Keratinocyte (primary cell): ENCODE results near the gene KCNG2. TPM values are rescaled to one million over a fixed set of nuclear protein-coding genes. Genes with fewer than 3 reads are reported as not detected.

Source experiments
- DNase-seq: peaks from one replicate; pipeline ENCODE4 v3.0.0-alpha.2; 2011; ENCODE audit warnings: low read depth, missing footprints, low spot score
- FAIRE-seq: peaks from 2 replicates; lab custom pipeline; 2011; peaks lifted over from hg19 to GRCh38; lab: Jason Lieb, UNC
- H2AFZ ChIP-seq: 2 replicates; pipeline ENCODE4 v1.6.0; 2012; ENCODE audit warnings: low read length, control low read depth, inconsistent platforms; ENCODE audit not compliant: control insufficient read depth
- H3K27ac ChIP-seq: 2 replicates; pipeline ENCODE4 v1.5.1; 2011; ENCODE audit warnings: low read length; ENCODE audit not compliant: control insufficient read depth, insufficient read depth
- H3K27me3 ChIP-seq: 3 replicates; pipeline ENCODE4 v1.6.0; 2011; ENCODE audit warnings: low read length; ENCODE audit not compliant: control insufficient read depth, insufficient read depth; ENCODE audit errors: extremely low read depth
- H3K36me3 ChIP-seq, 2 experiments: 2 replicates in 1 of 2; 3 replicates in 1 of 2; pipeline ENCODE4 v1.5.1; 2011; ENCODE audit warnings: low read length in 2 of 2, mild to moderate bottlenecking in 1 of 2; ENCODE audit not compliant: control insufficient read depth in 2 of 2, insufficient read depth in 2 of 2; ENCODE audit errors: extremely low read depth in 1 of 2
- H3K4me1 ChIP-seq: 3 replicates; pipeline ENCODE4 v1.5.1; 2011; ENCODE audit warnings: low read length; ENCODE audit not compliant: control insufficient read depth, insufficient read depth; ENCODE audit errors: extremely low read depth
- H3K4me2 ChIP-seq: 3 replicates; pipeline ENCODE4 v1.6.0; 2011; ENCODE audit warnings: low read depth, low read length; ENCODE audit not compliant: control insufficient read depth, insufficient read depth; ENCODE audit errors: extremely low read depth
- H3K4me3 ChIP-seq, 3 experiments: fragments of 200-600 bp in 1 of 3; sonication (generic) in 1 of 3; 2 replicates in 2 of 3; 3 replicates in 1 of 3; pipeline ENCODE4 v1.5.1; 2011 to 2016; ENCODE audit warnings: low read length in 3 of 3, mild to moderate bottlenecking in 3 of 3, control low read depth in 2 of 3, inconsistent platforms in 1 of 3, low read depth in 1 of 3, mixed read lengths in 1 of 3, mixed run types in 1 of 3, moderate library complexity in 1 of 3; ENCODE audit not compliant: control insufficient read depth in 2 of 3, insufficient read depth in 2 of 3; ENCODE audit errors: extremely low read depth in 1 of 3
- H3K79me2 ChIP-seq: 2 replicates; pipeline ENCODE4 v1.6.0; 2012; ENCODE audit warnings: low read length; ENCODE audit not compliant: control insufficient read depth, insufficient read depth
- H3K9ac ChIP-seq: 3 replicates; pipeline ENCODE4 v1.6.0; 2011; ENCODE audit warnings: low read length; ENCODE audit not compliant: control insufficient read depth, insufficient read depth; ENCODE audit errors: extremely low read depth
- H3K9me1 ChIP-seq: 3 replicates; pipeline ENCODE4 v1.6.0; 2011; ENCODE audit warnings: low read length; ENCODE audit not compliant: control insufficient read depth, insufficient read depth; ENCODE audit errors: extremely low read depth
- H3K9me3 ChIP-seq: 2 replicates; pipeline ENCODE4 v1.5.1; 2012; ENCODE audit warnings: low read depth, low read length; ENCODE audit not compliant: control insufficient read depth
- H4K20me1 ChIP-seq: 3 replicates; pipeline ENCODE4 v1.6.0; 2011; ENCODE audit warnings: low read length; ENCODE audit not compliant: control insufficient read depth, insufficient read depth; ENCODE audit errors: extremely low read depth
- CTCF ChIP-seq, 3 experiments: IDR thresholded peaks in 1 of 3; conservative IDR thresholded peaks in 1 of 3; optimal IDR thresholded peaks in 1 of 3; 2 replicates in 2 of 3; 3 replicates in 1 of 3; pipeline versions ENCODE3 to v1.5.1; 2011; ENCODE audit warnings: low read length in 3 of 3, mild to moderate bottlenecking in 3 of 3, moderate library complexity in 2 of 3, control low read depth in 1 of 3, inconsistent platforms in 1 of 3; ENCODE audit not compliant: insufficient read depth in 2 of 3; ENCODE audit errors: extremely low read depth in 1 of 3
- EZH2 ChIP-seq: IDR thresholded peaks from one replicate; pipeline ENCODE4 v1.6.1; 2012; ENCODE audit warnings: inconsistent platforms, mild to moderate bottlenecking, low read length, moderate library complexity
- dilution Hi-C: fragments of 300-500 bp; cut with MboI; formaldehyde crosslinking; loops from one replicate; pipeline ENCODE4 v1.7.0; 2020; ENCODE audit warnings: low sequenced_read_pairs; ENCODE audit not compliant: extremely low pct_ligation_motif_present
- polyA plus RNA-seq, 5 experiments: library from polyadenylated mRNA; depleted of rRNA in 3 of 5; stranded (reverse) in 3 of 5; stranded (forward) in 1 of 5; unstranded in 1 of 5; fragments of >200 nt; gene quantifications; 1 replicate in 1 of 5; 2 replicates in 3 of 5; 3 replicates in 1 of 5; pipeline versions ENCODE4 v1.2.1 to v1.2.3, GENCODE V29; 2011 to 2012; ENCODE audit warnings: missing spikeins in 2 of 5, low read depth in 1 of 5, low replicate concordance in 1 of 5

Gene KCNG2
- polyA plus RNA-seq, 1 donor (not counting 4 experiments of a cell fraction or from before 2014, with no cell fraction given) = not detected

GRCh38 chr18:79935925-79936324 is 138.2 kb downstream of the KCNG2 start:
- H3K27ac ChIP-seq = no peak overlapping the region
- dilution Hi-C loops = no loop called here
- no peak for FAIRE-seq
- no peak for DNase-seq
- TF ChIP-seq EZH2 (no peak), CTCF (optimal IDR thresholded peaks at IDR 0.05 in 1 of 3, IDR thresholded peaks at IDR 0.05 in 1 of 3, conservative IDR thresholded peaks at IDR 0.05 in 1 of 3; ENCODE audit: extremely low read depth in 1 of 3, insufficient read depth in 2 of 3, low read length in 3 of 3) (no peak)
- no peaks in the 10 kb centered on the region for H3K9me1 ChIP-seq
- H3K36me3 ChIP-seq = peaks cover 15 to 18% of the 10 kb centered on the region in 2 experiments
- peaks cover 86% of the 10 kb centered on the region for H3K79me2 ChIP-seq
- H3K4me3 ChIP-seq = no peak overlapping the region
- no peak overlapping the region for H3K9ac ChIP-seq
- no peak overlapping the region for H3K4me2 ChIP-seq
- H2AFZ ChIP-seq = no peak overlapping the region
- no peaks in the 10 kb centered on the region for H3K4me1 ChIP-seq
- no peaks in the 10 kb centered on the region for H3K27me3 ChIP-seq
- H4K20me1 ChIP-seq = peaks cover 2% of the 10 kb centered on the region
- peaks cover 9% of the 10 kb centered on the region for H3K9me3 ChIP-seq

- TF ChIP-seq CTCF (optimal IDR thresholded peaks at IDR 0.05 in 1 of 3, IDR thresholded peaks at IDR 0.05 in 1 of 3, conservative IDR thresholded peaks at IDR 0.05 in 1 of 3; ENCODE audit: extremely low read depth in 1 of 3, insufficient read depth in 2 of 3, low read length in 3 of 3) = no peak
- no peak for TF ChIP-seq EZH2
- Histone ChIP-seq H3K9me1 (no peaks in the 10 kb centered on the region), H3K4me2 (no peak overlapping the region), H3K4me3 (no peak overlapping the region), H2AFZ (no peak overlapping the region), H3K27ac (no peak overlapping the region), H3K9ac (no peak overlapping the region), H3K4me1 (peaks cover 3% of the 10 kb centered on the region), H4K20me1 (peaks cover 5% of the 10 kb centered on the region), H3K9me3 (peaks cover 9% of the 10 kb centered on the region), H3K36me3 (peaks cover 17 to 21% of the 10 kb centered on the region in 2 experiments), H3K27me3 (no peaks in the 10 kb centered on the region), H3K79me2 (peaks cover 89% of the 10 kb centered on the region)
- FAIRE-seq (no peak), DNase-seq (no peak)
- dilution Hi-C loops = no loop called here
These were observed 138.9 kb downstream of the KCNG2 start for GRCh38 chr18:79936641-79937040.
